Activated CD4-positive, alpha-beta T cell treated with anti-CD3 and anti-CD28 coated beads for 36 hours (primary cell): ENCODE measurements around the gene CCT5. TPM values are rescaled to one million over a fixed set of nuclear protein-coding genes. Genes with fewer than 3 reads are reported as not detected.

Experiments
- ATAC-seq: fragments of 200-7000 bp; cut with Tn5 transposase; one replicate; pipeline ENCODE4 v1.10.0; 2021; ENCODE audit warnings: mild to moderate bottlenecking, moderate library complexity
- CTCF ChIA-PET: fragments of 350-600 bp; sonication (Branson Sonifier 250); formaldehyde crosslinking; loops from one replicate; lab custom pipeline; 2021; ENCODE audit warnings: antibody characterized with exemption; lab: Charles Lee
- POLR2A ChIA-PET: fragments of 350-600 bp; sonication (Branson Sonifier 250); formaldehyde crosslinking; loops from one replicate; lab custom pipeline; 2021; ENCODE audit warnings: antibody characterized with exemption, inconsistent platforms; lab: Charles Lee
- DNase-seq: peaks from one replicate; pipeline ENCODE4 v3.0.0-alpha.2; 2020
- H3K27ac Mint-ChIP-seq: one replicate; pipeline ENCODE4 v1.8.0; 2021; ENCODE audit warnings: mixed read lengths
- H3K27me3 Mint-ChIP-seq: one replicate; pipeline ENCODE4 v1.8.0; 2021; ENCODE audit warnings: mixed read lengths
- H3K36me3 Mint-ChIP-seq: one replicate; pipeline ENCODE4 v1.8.0; 2021; ENCODE audit warnings: low read depth, mixed read lengths
- H3K4me1 Mint-ChIP-seq: one replicate; pipeline ENCODE4 v1.8.0; 2021; ENCODE audit warnings: mixed read lengths
- H3K4me3 Mint-ChIP-seq: one replicate; pipeline ENCODE4 v1.8.0; 2021; ENCODE audit warnings: mild to moderate bottlenecking, moderate library complexity, mixed read lengths
- H3K9me3 Mint-ChIP-seq: one replicate; pipeline ENCODE4 v1.8.0; 2021; ENCODE audit warnings: low read depth, mixed read lengths
- intact Hi-C, 2 experiments: fragments of 100-400 bp; cut with DNase I in 1 of 2; cut with micrococcal nuclease in 1 of 2; formaldehyde crosslinking; loops; one replicate each; pipeline versions ENCODE4 v1.14.2 to v1.15.1; 2022 to 2024; cut with DNase I, micrococcal nuclease
- total RNA-seq, 2 experiments: library from RNA; stranded (reverse); gene quantifications; one replicate each; pipeline ENCODE4 v1.2.3, GENCODE V29; 2021

Gene CCT5
- total RNA-seq, 2 experiments from 2014 or later: 347 to 461 TPM

DNA sequence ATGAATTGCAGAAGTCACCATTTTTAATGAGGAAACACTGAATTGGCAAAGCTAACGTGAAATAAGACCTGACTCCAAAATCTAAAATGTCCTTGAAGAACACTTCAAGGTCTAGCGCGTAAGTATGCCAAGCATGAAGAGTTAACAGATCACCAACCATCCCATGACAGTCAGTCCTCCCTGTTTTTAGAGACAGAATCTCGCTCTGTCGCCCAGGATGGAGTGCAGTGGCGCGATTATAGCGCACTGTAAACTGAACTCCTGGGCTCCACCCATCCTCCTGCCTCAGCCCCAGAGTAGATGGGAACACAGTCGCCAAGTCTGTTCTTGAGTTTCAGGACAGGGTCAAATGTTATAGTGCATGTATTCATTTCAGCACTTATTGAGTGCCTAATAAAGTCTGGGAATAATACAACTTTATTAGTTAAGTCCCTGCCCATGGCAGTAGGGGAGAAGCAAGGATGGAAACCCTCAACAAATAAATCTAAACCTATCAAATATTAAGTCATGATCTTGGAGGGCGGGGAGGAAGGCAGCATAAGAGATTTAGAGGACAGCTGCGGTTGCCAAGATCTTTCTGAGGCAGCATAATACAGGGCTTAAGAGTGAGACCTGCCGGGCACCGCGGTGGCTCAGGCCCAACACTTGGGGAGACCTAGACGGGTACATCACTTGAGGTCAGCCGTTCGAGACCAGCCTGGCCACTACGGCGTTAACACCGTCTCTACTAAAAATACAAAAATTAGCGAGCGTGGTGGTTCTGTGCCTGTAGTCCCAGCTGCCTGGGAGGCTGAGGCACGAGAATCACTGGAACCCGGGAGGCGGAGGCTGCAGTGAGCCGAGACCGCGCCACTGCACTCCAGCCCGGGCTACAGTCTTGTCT lies 1.5 kb upstream of the CCT5 start:
- intact Hi-C loops: no loop called here
- no peaks in the 10 kb centered on the region for H3K27me3 Mint-ChIP-seq
- ChIA-PET CTCF (interaction anchor here (0.9 kb wide), 1 partner anchor 178 kb away, joined by 6 read pairs; no protein-coding TSS in a partner anchor), POLR2A (interaction anchor here (3.0 kb wide), 1 partner anchor 105 kb away, joined by 11 read pairs; the partner anchor contains the start of gene MARCHF6)
- H3K9me3 Mint-ChIP-seq: no peaks in the 10 kb centered on the region
- H3K36me3 Mint-ChIP-seq: peaks cover 27% of the 10 kb centered on the region
- H3K4me3 Mint-ChIP-seq: peak overlapping the region; percentile 92
- H3K27ac Mint-ChIP-seq: peak overlapping the region; percentile 100
- H3K4me1 Mint-ChIP-seq: peaks cover 39% of the 10 kb centered on the region
- ATAC-seq: no peak
- DNase-seq: no peak

DNA sequence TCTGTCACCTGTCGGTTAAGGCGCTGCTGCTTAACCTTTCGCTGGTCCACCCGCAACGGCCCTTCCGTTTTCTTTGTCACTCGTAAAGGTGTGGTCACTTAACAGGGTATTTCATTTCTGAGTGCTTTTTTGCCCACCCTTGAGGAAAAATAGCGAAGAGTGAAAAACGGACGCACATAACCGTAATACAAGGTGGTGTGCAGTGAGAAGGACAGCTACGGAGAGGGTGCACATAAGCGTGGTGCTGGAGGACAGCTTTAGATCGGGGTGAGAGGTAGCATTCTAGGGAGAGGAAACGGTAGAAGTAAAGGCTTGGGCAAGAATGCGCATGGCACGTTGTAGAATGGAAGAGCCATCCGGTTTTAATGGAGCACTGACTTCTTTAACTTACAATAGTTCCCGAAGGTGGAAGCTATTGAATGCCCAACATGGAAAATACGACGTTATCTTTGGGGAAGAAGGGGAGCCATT lies 761 bp downstream of the CCT5 start:
- Mint-ChIP-seq H3K27me3 (no peaks in the 10 kb centered on the region), H3K4me3 (peak overlapping the region; percentile 92), H3K36me3 (peaks cover 41% of the 10 kb centered on the region), H3K9me3 (no peaks in the 10 kb centered on the region), H3K27ac (peak overlapping the region; percentile 84), H3K4me1 (peaks cover 51% of the 10 kb centered on the region)
- intact Hi-C loops: loop anchor here (1.0 to 2.0 kb wide), 8 partner anchors 34 to 510 kb away; partner anchors contain the start of genes MARCHF6 (in 2 of the 2), ANKRD33B (in 1 of the 2), DAP (in 1 of the 2) and ROPN1L (in 1 of the 2)
- ChIA-PET POLR2A (interaction anchor here (1.8 to 3.0 kb wide), 2 partner anchors 102 to 104 kb away, joined by 6 to 11 read pairs; partner anchors contain the start of gene MARCHF6), CTCF (interaction anchor here (2.9 kb wide), 1 partner anchor 33 kb away, joined by 11 read pairs; no protein-coding TSS in a partner anchor)
- ATAC-seq (peak; percentile 35), DNase-seq (peak; percentile 33)

DNA sequence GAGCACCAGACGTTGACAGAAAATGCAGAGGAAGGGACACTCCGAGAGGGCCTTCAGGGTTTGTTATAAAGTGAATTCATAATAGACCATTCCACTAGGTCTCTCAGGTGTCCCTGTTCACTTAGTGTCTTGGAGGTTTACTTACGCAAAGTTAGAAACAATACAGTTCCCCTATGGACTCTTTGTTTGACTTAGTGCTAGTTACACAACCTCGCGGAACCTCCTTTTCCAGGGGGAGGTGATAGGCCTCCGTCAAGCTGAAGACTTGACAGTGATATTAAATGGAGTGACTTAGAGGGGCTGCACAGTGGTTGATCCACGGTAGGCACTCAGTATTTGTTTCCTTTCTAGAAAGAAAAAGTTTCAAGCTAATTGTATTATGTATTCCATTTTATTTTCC lies 1.3 kb downstream of the CCT5 start:
- CTCF ChIA-PET: interaction anchor here (2.9 kb wide), 1 partner anchor 33 kb away, joined by 11 read pairs; no protein-coding TSS in a partner anchor
- no peak for ATAC-seq
- Mint-ChIP-seq H3K4me1 (peaks cover 56% of the 10 kb centered on the region), H3K36me3 (peaks cover 46% of the 10 kb centered on the region), H3K9me3 (no peaks in the 10 kb centered on the region), H3K27me3 (no peaks in the 10 kb centered on the region), H3K27ac (peak overlapping the region; percentile 84), H3K4me3 (peak overlapping the region; percentile 92)
- POLR2A ChIA-PET: no interaction called here
- intact Hi-C loops: loop anchor here (2.0 kb wide), 2 partner anchors 33 to 101 kb away; partner anchors contain the start of gene MARCHF6 (in 1 of the 2)
- DNase-seq: no peak

DNA sequence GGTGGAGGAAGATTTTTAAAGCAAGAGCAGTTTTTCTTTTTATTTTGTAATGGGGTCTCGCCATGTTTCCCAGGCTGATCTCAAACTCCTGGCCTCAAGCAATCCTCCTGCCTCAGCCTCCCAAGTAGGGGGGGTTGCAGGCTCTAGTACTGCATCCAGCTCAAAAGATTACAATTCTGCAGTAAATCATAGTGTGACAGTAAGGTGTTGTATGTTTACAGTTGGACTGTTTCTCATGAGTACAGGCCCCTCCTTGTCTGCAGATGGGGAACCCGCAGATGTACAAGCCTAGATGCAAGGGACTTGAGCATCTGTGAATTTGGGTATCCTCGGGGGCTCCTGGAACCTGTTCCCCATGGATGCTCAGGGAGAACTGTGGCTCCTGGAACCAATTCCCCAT lies 3.3 kb downstream of the CCT5 start:
- intact Hi-C loops: no loop called here
- ATAC-seq (no peak), DNase-seq (no peak)
- Mint-ChIP-seq H3K4me3 (peak overlapping the region; percentile 10), H3K27ac (peak overlapping the region; percentile 42), H3K9me3 (no peaks in the 10 kb centered on the region), H3K36me3 (peaks cover 65% of the 10 kb centered on the region), H3K27me3 (no peaks in the 10 kb centered on the region), H3K4me1 (peaks cover 68% of the 10 kb centered on the region)
- POLR2A ChIA-PET: no interaction called here
- CTCF ChIA-PET: interaction anchor here (0.6 to 2.9 kb wide), 2 partner anchors 31 to 111 kb away, joined by 3 to 11 read pairs; no protein-coding TSS in a partner anchor

DNA sequence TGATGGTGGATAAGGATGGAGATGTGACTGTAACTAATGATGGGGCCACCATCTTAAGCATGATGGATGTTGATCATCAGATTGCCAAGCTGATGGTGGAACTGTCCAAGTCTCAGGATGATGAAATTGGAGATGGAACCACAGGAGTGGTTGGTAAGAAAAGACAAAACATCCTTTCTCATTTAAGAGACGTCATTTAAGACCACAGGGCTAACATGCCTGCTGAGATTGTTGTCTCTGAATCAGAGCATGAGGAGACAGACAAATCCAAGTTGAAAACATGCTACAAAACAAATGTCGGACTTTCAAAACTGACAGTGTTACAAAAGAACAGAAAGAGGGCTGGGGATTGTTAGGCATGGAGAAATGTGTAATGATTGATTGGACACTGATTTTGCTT lies 4.6 kb downstream of the CCT5 start:
- Mint-ChIP-seq H3K4me1 (peaks cover 63% of the 10 kb centered on the region), H3K9me3 (no peaks in the 10 kb centered on the region), H3K4me3 (no peak overlapping the region), H3K36me3 (peaks cover 76% of the 10 kb centered on the region), H3K27ac (peak overlapping the region; percentile 87), H3K27me3 (no peaks in the 10 kb centered on the region)
- DNase-seq (no peak), ATAC-seq (no peak)
- intact Hi-C loops: no loop called here
- POLR2A ChIA-PET: no interaction called here
- CTCF ChIA-PET: interaction anchor here (0.6 to 0.7 kb wide), 2 partner anchors 21 to 169 kb away, joined by 3 to 4 read pairs; no protein-coding TSS in a partner anchor

DNA sequence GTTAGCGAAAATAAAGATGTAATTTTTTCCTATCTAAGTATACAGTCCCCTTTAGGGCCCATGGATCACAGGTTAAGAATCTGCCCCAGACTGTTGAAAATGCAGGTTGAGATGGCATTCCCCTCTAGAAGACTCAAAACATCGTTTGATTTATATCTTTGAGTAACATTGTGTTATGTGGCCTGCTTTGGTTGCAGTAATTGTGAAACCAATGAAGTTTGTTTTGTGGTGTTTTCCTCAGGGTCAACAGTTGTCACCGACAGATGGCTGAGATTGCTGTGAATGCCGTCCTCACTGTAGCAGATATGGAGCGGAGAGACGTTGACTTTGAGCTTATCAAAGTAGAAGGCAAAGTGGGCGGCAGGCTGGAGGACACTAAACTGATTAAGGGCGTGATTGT lies 7.8 kb downstream of the CCT5 start:
- Mint-ChIP-seq H3K27ac (peak overlapping the region; percentile 70), H3K9me3 (no peaks in the 10 kb centered on the region), H3K27me3 (no peaks in the 10 kb centered on the region), H3K4me3 (no peak overlapping the region), H3K36me3 (peaks cover 84% of the 10 kb centered on the region), H3K4me1 (peaks cover 49% of the 10 kb centered on the region)
- ChIA-PET POLR2A (no interaction called here), CTCF (no interaction called here)
- ATAC-seq (peak; percentile 78), DNase-seq (no peak)
- intact Hi-C loops: no loop called here

DNA sequence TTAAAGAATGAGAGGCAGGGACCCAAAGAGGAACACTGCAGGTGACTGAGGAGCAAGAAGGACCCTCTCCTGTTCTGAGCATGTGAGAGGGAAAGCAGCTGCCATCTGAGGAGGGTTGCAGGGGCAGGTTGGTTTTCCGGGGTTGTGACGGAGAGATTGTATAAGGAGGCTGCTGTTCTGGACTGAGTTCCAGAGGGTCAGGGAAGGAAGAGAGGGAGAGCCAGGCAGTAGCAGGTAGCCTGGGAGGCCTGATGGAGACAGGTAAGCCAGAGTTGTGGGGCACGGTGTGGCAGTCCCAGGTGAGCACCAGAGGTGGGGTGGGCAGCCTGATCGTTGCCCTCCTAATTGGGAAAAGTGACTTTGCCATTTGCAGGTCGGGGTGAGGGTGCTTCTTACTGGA lies 9.8 kb downstream of the CCT5 start:
- H3K4me3 Mint-ChIP-seq: no peak overlapping the region
- H3K4me1 Mint-ChIP-seq: peaks cover 31% of the 10 kb centered on the region
- intact Hi-C loops: loop anchor here in 1 of 2 experiments (5.0 kb wide), 1 partner anchor 162 kb away; no protein-coding TSS in a partner anchor
- DNase-seq (no peak), ATAC-seq (no peak)
- H3K27me3 Mint-ChIP-seq: no peaks in the 10 kb centered on the region
- POLR2A ChIA-PET: no interaction called here
- H3K9me3 Mint-ChIP-seq: no peaks in the 10 kb centered on the region
- peak overlapping the region; percentile 59 for H3K27ac Mint-ChIP-seq
- peaks cover 86% of the 10 kb centered on the region for H3K36me3 Mint-ChIP-seq
- CTCF ChIA-PET: no interaction called here

DNA sequence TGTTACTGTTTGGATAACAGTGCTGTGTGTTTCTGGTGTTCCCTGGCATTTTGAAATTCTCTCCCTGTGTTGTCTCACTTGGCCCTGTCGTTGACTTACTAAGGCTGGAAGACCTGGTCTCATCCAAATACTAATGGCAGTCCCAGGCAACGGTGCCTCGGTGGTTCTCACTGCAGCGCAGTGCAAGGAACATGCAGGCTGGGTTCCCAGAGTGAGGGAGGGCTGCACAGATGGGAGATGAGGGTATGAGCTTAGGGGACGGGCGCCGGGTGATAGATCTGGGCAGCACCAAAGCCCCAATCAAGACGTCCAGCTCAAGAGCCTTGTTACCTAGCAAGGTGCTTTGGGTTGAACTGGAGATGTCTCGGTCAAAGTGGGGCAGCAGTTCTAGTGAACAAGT lies 11.0 kb downstream of the CCT5 start:
- Mint-ChIP-seq H3K9me3 (no peaks in the 10 kb centered on the region), H3K27ac (no peak overlapping the region), H3K4me1 (peaks cover 22% of the 10 kb centered on the region), H3K4me3 (no peak overlapping the region), H3K27me3 (no peaks in the 10 kb centered on the region), H3K36me3 (peaks cover 82% of the 10 kb centered on the region)
- ATAC-seq: no peak
- no peak for DNase-seq
- intact Hi-C loops: loop anchor here in 1 of 2 experiments (5.0 kb wide), 1 partner anchor 161 kb away; no protein-coding TSS in a partner anchor
- ChIA-PET POLR2A (no interaction called here), CTCF (no interaction called here)

DNA sequence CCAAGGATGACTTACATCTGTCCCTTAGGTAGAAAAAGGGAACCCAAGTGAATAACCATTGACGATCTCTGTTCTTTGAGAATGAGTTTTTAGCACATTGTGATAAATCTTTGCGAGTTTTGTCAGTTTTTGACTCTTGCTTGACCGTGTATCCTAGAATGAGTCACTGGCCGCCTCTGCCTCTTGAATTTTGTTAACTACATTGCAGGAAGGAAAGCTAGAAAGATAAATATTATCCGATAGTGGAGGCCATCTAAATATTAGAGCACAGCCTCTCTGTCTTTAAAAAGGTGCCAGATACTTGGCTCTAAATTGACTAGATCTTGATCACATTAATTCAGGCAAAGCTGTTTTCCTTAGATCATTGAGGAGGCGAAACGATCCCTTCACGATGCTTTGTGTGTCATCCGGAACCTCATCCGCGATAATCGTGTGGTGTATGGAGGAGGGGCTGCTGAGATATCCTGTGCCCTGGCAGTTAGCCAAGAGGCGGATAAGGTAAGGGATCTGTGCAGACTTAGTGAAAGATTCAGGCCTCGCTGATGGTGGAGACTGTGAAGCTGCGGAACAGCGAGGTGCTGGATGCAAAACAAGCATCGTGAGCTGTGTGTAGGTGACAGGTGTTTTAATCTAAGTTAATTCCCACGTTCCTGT lies 12.2 kb downstream of the CCT5 start:
- Mint-ChIP-seq H3K27ac (peak overlapping the region; percentile 29), H3K27me3 (no peaks in the 10 kb centered on the region), H3K4me1 (peaks cover 14% of the 10 kb centered on the region), H3K4me3 (no peak overlapping the region), H3K9me3 (no peaks in the 10 kb centered on the region), H3K36me3 (peaks cover 75% of the 10 kb centered on the region)
- intact Hi-C loops: loop anchor here in 1 of 2 experiments (5.0 kb wide), 1 partner anchor 160 kb away; no protein-coding TSS in a partner anchor
- POLR2A ChIA-PET: no interaction called here
- ATAC-seq: no peak
- DNase-seq: no peak
- CTCF ChIA-PET: interaction anchor here (3.4 kb wide), 1 partner anchor 21 kb away, joined by 11 read pairs; no protein-coding TSS in a partner anchor

DNA sequence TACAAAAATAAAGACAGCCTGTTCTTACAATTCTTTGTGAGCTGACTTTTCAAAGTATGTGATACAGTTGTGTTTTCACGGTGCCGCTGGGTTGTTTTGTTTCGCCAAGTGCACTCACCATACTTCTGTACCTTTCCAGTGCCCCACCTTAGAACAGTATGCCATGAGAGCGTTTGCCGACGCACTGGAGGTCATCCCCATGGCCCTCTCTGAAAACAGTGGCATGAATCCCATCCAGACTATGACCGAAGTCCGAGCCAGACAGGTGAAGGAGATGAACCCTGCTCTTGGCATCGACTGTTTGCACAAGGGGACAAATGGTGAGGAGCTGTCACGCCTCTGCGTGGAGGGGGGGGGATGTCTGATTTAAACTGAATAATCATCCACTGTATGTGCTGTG lies 12.9 kb downstream of the CCT5 start:
- ATAC-seq (no peak), DNase-seq (no peak)
- Mint-ChIP-seq H3K4me3 (no peak overlapping the region), H3K4me1 (peaks cover 10% of the 10 kb centered on the region), H3K27me3 (no peaks in the 10 kb centered on the region), H3K36me3 (peaks cover 68% of the 10 kb centered on the region), H3K27ac (no peak overlapping the region), H3K9me3 (no peaks in the 10 kb centered on the region)
- intact Hi-C loops: loop anchor here in 1 of 2 experiments (5.0 kb wide), 1 partner anchor 159 kb away; no protein-coding TSS in a partner anchor
- CTCF ChIA-PET: interaction anchor here (1.2 to 3.4 kb wide), 2 partner anchors 20 to 188 kb away, joined by 3 to 11 read pairs; no protein-coding TSS in a partner anchor
- POLR2A ChIA-PET: no interaction called here
